Stomach smooth muscle (tissue), 2 donors: ENCODE measurements around the gene ADA.

Experiments
- H3K27ac ChIP-seq: one replicate; pipeline ENCODE4 v1.7.0; 2013; ENCODE audit warnings: mild to moderate bottlenecking, low read length, inconsistent platforms
- H3K27me3 ChIP-seq, 2 donors: one replicate each; pipeline ENCODE4 v1.7.0; 2013; ENCODE audit warnings: low read length in 2 of 2; ENCODE audit not compliant: insufficient read depth in 2 of 2, control insufficient read depth in 1 of 2
- H3K36me3 ChIP-seq, 2 donors: one replicate each; pipeline ENCODE4 v1.7.0; 2013; ENCODE audit warnings: low read length in 2 of 2; ENCODE audit not compliant: control insufficient read depth in 2 of 2, insufficient read depth in 2 of 2
- H3K4me1 ChIP-seq: one replicate; pipeline ENCODE4 v1.7.0; 2013; ENCODE audit warnings: low read length; ENCODE audit not compliant: control insufficient read depth, insufficient read depth
- H3K4me3 ChIP-seq, 2 donors: one replicate each; pipeline ENCODE4 v1.7.0; 2013; ENCODE audit warnings: low read length in 2 of 2
- H3K9ac ChIP-seq, 2 donors: one replicate each; pipeline ENCODE4 v1.7.0; 2013; ENCODE audit warnings: low read length in 2 of 2, mild to moderate bottlenecking in 1 of 2
- H3K9me3 ChIP-seq, 2 donors: one replicate each; pipeline ENCODE4 v1.7.0; 2013; ENCODE audit warnings: low read length in 2 of 2; ENCODE audit not compliant: control insufficient read depth in 2 of 2
- donor health status: healthy.
- donor health status: Pancreatic carcinoma.

Gene ADA

DNA sequence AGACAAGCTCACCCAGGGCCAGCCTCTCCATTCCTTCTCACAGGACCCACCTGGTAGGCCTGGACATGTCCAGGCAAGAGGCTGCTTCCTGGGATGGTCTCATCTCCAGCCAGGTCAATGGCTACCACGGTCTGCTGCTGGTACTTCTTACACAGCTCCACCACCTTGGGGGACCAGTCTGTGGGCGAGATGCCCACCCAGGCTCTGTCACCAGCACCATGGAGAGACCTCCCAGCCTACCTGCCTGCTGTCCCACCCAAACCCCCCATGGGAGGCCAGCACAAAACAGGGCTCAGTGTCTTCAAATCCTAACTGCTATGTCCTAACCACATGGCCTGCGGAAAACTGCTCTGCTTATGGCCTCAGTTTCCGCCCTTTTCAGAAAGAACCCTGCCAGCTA is 27.3 kb downstream of the ADA start:
- Histone ChIP-seq H3K36me3 (peaks cover 13 to 24% of the 10 kb centered on the region in 2 donors), H3K9ac (no peak overlapping the region), H3K4me1 (no peaks in the 10 kb centered on the region), H3K9me3 (peaks cover 0 to 4% of the 10 kb centered on the region in 2 donors), H3K4me3 (no peak overlapping the region), H3K27ac (no peak overlapping the region), H3K27me3 (no peaks in the 10 kb centered on the region)

DNA sequence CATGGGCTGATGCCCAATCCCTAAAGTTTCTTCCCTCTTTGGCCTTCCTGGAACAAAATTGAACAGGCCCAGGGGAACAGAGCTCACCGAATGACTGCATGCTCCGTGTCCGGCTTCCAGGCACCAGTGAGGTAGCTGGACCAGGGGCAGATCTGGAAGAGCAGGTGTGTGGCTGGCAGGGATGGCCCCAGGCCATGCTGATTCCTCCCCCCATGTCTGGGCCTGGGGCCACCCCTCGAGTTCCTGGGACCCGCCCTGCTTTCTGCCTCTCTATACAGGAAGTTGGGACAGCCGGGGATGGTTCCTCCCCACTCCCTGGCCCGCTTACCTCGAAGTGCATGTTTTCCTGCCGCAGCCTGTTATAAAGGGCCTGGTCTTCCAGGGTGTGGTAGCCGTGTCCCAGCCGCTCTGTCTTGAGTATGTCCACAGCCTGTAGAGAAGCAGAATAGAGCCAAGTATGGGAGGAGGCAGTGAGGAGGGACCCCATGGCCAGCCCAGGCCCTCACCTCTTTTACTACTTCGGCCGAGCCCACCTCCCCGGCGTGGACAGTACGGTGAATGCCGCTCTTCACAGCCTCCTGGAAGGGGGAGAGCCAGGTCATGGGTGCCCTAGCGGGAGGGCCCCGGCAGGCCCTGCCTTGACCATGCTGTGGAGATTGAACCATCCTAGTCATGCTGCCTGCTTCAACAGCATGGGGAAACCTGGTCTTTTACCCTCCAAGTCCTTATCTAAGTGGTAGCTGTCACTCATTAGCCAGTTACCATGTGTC is 28.8 kb downstream of the ADA start:
- Histone ChIP-seq H3K4me3 (no peak overlapping the region), H3K27ac (no peak overlapping the region)

GRCh38 chr20:44621939-44622338 is 29.6 kb downstream of the ADA start:
- no peak overlapping the region for H3K9ac ChIP-seq
- H3K27ac ChIP-seq: no peak overlapping the region
- H3K4me1 ChIP-seq: peaks cover 7% of the 10 kb centered on the region
- peaks cover 0 to 4% of the 10 kb centered on the region in 2 donors for H3K9me3 ChIP-seq
- peaks cover 26 to 45% of the 10 kb centered on the region in 2 donors for H3K36me3 ChIP-seq
- H3K27me3 ChIP-seq: no peaks in the 10 kb centered on the region
- H3K4me3 ChIP-seq: no peak overlapping the region

More for the DNA sequence above, 28.8 kb downstream of the ADA start:
- Histone ChIP-seq H3K36me3 (peaks cover 19 to 38% of the 10 kb centered on the region in 2 donors), H3K9ac (no peak overlapping the region), H3K27me3 (no peaks in the 10 kb centered on the region), H3K9me3 (peaks cover 0 to 4% of the 10 kb centered on the region in 2 donors), H3K4me1 (peaks cover 4% of the 10 kb centered on the region)

DNA sequence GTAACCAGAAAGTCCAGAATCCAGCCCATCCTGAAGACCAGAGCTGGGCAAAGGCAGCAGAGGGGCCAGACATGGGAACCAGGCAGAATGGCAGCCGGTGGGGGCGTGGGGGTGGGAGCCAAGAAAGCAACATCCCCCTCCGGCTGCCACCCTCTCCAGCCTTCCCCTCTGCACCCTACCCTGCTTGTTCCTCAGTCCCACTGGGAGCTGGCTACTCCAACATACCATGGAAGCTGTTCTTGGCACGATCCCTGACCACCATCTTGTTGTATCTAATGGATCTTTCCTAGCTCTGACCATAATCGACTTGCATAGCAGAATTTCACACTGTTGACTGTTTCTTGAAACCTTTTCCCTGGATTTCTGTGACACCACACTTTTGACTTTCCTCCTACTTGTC is 30.2 kb downstream of the ADA start:
- Histone ChIP-seq H3K27me3 (no peaks in the 10 kb centered on the region), H3K4me1 (peaks cover 13% of the 10 kb centered on the region), H3K36me3 (peaks cover 28 to 49% of the 10 kb centered on the region in 2 donors), H3K27ac (no peak overlapping the region), H3K4me3 (no peak overlapping the region), H3K9ac (no peak overlapping the region), H3K9me3 (peaks cover 0 to 4% of the 10 kb centered on the region in 2 donors)

DNA sequence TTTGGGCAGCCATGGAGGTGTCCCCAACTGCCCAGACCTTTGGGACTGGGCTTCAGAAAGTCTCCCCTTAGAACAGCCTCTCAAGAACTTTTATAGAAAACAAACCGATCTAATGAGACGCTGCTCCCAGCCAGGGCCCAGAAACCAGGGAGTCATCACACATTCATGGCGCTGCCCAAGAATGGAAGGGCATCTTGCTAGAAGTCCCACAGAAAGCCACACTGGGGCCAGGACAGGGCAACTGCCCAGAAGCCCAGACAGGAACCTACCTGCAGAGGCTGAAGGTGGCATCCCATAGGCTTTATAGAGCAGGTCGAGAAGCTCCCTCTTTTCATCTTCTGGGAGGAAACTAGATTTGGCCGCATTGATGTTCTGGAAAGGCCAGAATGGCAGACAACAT is 31.5 kb downstream of the ADA start:
- H3K27me3 ChIP-seq: no peaks in the 10 kb centered on the region
- no peak overlapping the region for H3K4me3 ChIP-seq
- H3K36me3 ChIP-seq: peaks cover 34 to 57% of the 10 kb centered on the region in 2 donors
- H3K9ac ChIP-seq: no peak overlapping the region
- H3K27ac ChIP-seq: no peak overlapping the region
- H3K9me3 ChIP-seq: peaks cover 0 to 4% of the 10 kb centered on the region in 2 donors
- H3K4me1 ChIP-seq: peaks cover 26% of the 10 kb centered on the region

- Histone ChIP-seq H3K9me3 (peaks cover 0 to 4% of the 10 kb centered on the region in 2 donors), H3K9ac (no peak overlapping the region), H3K4me3 (no peak overlapping the region), H3K27me3 (no peaks in the 10 kb centered on the region), H3K36me3 (peaks cover 34 to 59% of the 10 kb centered on the region in 2 donors), H3K4me1 (peaks cover 33% of the 10 kb centered on the region), H3K27ac (no peak overlapping the region)
These were observed 32.2 kb downstream of the ADA start for GRCh38 chr20:44619294-44619693.

DNA sequence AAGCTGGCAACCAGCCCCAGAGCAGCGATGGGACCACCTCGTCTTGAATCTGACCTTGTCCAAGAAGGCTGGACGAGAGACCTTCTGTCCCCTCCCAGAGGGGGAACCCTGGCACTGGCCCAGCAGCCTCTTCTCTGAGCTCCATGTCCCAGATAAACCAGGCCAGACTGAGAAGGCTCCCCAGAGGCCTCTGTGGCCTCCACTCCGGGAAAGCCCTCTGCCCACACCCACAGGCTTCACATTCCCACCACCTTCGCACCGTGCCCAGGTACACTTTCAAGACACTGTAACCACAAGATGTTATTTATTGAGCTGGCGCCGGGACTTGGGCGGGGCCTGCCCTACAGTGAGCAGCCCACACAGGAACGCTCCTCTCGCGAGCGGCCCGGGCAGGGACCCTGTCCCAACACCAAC is 33.2 kb downstream of the ADA start:
- no peaks in the 10 kb centered on the region for H3K27me3 ChIP-seq
- no peak overlapping the region for H3K4me3 ChIP-seq
- no peak overlapping the region for H3K9ac ChIP-seq
- peaks cover 37 to 64% of the 10 kb centered on the region in 2 donors for H3K36me3 ChIP-seq
- H3K4me1 ChIP-seq: peaks cover 34% of the 10 kb centered on the region
- H3K27ac ChIP-seq: no peak overlapping the region
- H3K9me3 ChIP-seq: peaks cover 0 to 4% of the 10 kb centered on the region in 2 donors

- H3K4me1 ChIP-seq: peaks cover 34% of the 10 kb centered on the region
- no peaks in the 10 kb centered on the region for H3K27me3 ChIP-seq
- H3K27ac ChIP-seq: peak overlapping the region; percentile 60
- H3K9me3 ChIP-seq: no peaks in the 10 kb centered on the region
- no peak overlapping the region for H3K4me3 ChIP-seq
- H3K36me3 ChIP-seq: peaks cover 37 to 59% of the 10 kb centered on the region in 2 donors
- H3K9ac ChIP-seq: peak overlapping the region in 1 of 2 donors; percentile 29
These were observed 34.9 kb downstream of the ADA start for GRCh38 chr20:44616604-44616964.

DNA sequence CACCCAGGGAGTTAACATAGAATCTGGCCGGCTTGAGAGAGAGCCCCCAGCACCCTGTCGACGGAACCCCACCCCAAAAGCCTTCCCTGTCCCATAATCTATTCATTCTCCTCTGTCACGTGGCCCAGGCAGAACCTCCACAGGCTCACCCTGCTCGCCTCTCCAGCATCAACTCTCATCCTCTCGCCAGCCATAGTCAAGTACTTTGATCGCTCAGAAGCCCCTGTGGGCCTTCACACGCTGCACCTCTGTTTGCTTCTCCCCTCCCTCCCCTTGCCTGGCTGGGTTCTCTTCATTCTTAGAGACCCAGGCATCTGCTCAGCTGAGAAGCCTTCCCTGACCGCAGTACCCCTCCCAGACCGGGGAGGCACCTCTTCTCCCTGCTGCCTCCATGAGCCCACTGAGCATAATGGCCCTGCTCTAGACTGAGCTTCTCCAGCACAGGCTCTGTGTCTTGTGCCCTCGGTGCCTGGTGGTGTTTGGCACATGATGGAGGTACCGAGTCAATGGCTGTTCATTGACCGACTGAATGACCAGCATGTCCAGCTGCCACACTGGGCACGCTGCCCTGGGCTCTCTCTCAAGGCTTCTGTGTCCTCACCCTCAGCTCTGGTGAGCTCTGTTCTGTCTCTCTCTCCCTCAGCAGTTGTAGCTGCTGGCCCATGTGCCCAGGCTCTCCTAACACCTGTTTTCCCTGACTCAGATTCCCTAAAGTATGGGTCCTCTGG is 35.5 kb downstream of the ADA start:
- Histone ChIP-seq H3K9me3 (no peaks in the 10 kb centered on the region), H3K27me3 (no peaks in the 10 kb centered on the region), H3K36me3 (peaks cover 37 to 58% of the 10 kb centered on the region in 2 donors), H3K27ac (peak overlapping the region; percentile 60), H3K9ac (peak overlapping the region in 1 of 2 donors; percentile 29), H3K4me1 (peaks cover 34% of the 10 kb centered on the region), H3K4me3 (no peak overlapping the region)

GRCh38 chr20:44615169-44615791 is 36.2 kb downstream of the ADA start:
- Histone ChIP-seq H3K9me3 (no peaks in the 10 kb centered on the region), H3K4me3 (no peak overlapping the region), H3K36me3 (peaks cover 33 to 52% of the 10 kb centered on the region in 2 donors), H3K4me1 (peaks cover 35% of the 10 kb centered on the region), H3K27ac (peak overlapping the region; percentile 60), H3K27me3 (no peaks in the 10 kb centered on the region), H3K9ac (peak overlapping the region; percentile 8 to 51)
